ENCODE results near the gene CDC16.

DNA sequence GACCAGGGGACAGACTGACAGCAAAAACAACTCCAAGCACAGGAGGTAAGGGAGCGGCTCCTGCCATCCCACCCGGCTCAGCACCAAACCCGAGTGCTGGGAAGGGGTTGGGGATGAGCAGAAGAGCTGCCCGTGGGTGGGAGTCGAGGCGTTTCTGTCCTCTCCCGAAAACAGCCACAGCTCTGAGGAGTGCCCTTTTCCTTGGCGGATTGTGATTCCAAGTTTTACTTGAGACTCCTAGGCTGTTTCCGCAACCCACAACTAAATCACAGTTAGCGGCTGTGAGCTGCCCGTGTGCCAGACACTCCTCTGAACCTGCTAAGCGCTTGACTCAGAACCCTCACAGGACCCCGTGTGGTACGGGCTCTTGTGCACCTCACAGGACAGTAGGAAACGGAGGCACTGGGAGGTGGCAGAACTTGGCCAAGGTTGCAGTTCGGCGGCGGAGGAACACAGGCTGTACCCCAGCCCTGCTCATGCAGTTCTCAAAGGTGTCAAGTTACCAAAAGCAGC, 34.2 kb upstream of the CDC16 start:
- TF ChIP-seq POLR2A (IDR thresholded peaks at IDR 0.05; ENCODE audit: low read depth, low read length): no peak
- TF ChIP-seq, protein P1, sequence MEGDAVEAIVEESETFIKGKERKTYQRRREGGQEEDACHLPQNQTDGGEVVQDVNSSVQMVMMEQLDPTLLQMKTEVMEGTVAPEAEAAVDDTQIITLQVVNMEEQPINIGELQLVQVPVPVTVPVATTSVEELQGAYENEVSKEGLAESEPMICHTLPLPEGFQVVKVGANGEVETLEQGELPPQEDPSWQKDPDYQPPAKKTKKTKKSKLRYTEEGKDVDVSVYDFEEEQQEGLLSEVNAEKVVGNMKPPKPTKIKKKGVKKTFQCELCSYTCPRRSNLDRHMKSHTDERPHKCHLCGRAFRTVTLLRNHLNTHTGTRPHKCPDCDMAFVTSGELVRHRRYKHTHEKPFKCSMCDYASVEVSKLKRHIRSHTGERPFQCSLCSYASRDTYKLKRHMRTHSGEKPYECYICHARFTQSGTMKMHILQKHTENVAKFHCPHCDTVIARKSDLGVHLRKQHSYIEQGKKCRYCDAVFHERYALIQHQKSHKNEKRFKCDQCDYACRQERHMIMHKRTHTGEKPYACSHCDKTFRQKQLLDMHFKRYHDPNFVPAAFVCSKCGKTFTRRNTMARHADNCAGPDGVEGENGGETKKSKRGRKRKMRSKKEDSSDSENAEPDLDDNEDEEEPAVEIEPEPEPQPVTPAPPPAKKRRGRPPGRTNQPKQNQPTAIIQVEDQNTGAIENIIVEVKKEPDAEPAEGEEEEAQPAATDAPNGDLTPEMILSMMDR (conservative IDR thresholded peaks at IDR 0.05; ENCODE audit: low read depth, low read length): no peak
- TF ChIP-seq MXI1 (IDR thresholded peaks at IDR 0.05; ENCODE audit: borderline replicate concordance, low read depth, low read length): no peak
- TF ChIP-seq RAD21 (IDR thresholded peaks at IDR 0.05; ENCODE audit: low read length): no peak
- TF ChIP-seq FOS (IDR thresholded peaks at IDR 0.05; ENCODE audit: low read depth, low read length): no peak
- TF ChIP-seq BHLHE40 (IDR thresholded peaks at IDR 0.05; ENCODE audit: low read depth, low read length): no peak
- TF ChIP-seq CHD1 (IDR thresholded peaks at IDR 0.05; ENCODE audit: low read depth, low read length): no peak
- TF ChIP-seq, protein P2, sequence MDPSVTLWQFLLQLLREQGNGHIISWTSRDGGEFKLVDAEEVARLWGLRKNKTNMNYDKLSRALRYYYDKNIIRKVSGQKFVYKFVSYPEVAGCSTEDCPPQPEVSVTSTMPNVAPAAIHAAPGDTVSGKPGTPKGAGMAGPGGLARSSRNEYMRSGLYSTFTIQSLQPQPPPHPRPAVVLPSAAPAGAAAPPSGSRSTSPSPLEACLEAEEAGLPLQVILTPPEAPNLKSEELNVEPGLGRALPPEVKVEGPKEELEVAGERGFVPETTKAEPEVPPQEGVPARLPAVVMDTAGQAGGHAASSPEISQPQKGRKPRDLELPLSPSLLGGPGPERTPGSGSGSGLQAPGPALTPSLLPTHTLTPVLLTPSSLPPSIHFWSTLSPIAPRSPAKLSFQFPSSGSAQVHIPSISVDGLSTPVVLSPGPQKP (IDR thresholded peaks at IDR 0.05; ENCODE audit: borderline replicate concordance, low read depth, low read length): no peak
- TF ChIP-seq MAFK (IDR thresholded peaks at IDR 0.05; ENCODE audit: low read depth, low read length): no peak
- no peak for TF ChIP-seq SMC3 (IDR thresholded peaks at IDR 0.05; ENCODE audit: low read depth, low read length)
- no peak for TF ChIP-seq RFX5 (IDR thresholded peaks at IDR 0.05; ENCODE audit: low read depth, low read length)
- TF ChIP-seq, protein P3, sequence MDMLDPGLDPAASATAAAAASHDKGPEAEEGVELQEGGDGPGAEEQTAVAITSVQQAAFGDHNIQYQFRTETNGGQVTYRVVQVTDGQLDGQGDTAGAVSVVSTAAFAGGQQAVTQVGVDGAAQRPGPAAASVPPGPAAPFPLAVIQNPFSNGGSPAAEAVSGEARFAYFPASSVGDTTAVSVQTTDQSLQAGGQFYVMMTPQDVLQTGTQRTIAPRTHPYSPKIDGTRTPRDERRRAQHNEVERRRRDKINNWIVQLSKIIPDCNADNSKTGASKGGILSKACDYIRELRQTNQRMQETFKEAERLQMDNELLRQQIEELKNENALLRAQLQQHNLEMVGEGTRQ (IDR thresholded peaks at IDR 0.05; ENCODE audit: low read depth, low read length): no peak
- TF ChIP-seq CEBPB (IDR thresholded peaks at IDR 0.05; ENCODE audit: low read depth, low read length): no peak
- TF ChIP-seq MAZ (IDR thresholded peaks at IDR 0.05; ENCODE audit: borderline replicate concordance, low read depth, low read length): no peak

Measured in IMR-90 (cell line).